ENCODE results near the gene WNT5A.

The WNT5A gene

GRCh38 chr3:55505102-55505501 is 18.0 kb upstream of the WNT5A start:
- DNase-seq = peak; percentile 35

DNA sequence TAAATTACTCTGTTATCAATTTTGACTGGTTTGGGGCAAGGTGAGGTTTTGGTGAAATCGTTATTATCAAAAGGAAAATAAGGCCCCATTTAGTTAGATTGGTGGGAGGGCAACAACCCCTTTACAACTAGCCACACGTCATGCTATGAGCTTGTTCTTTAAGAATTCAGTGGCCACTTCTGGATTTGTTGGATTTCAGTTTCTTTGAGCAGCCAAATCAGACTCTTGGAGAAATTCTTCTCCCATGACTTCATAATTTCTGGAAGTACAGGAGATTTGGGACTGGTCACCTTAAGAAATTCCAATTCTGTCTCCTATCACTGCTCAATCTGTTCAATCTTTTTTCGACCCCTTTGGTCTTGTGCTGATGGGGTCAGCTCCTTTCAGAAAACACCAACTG is 14.8 kb upstream of the WNT5A start:
- no peak for DNase-seq

DNA sequence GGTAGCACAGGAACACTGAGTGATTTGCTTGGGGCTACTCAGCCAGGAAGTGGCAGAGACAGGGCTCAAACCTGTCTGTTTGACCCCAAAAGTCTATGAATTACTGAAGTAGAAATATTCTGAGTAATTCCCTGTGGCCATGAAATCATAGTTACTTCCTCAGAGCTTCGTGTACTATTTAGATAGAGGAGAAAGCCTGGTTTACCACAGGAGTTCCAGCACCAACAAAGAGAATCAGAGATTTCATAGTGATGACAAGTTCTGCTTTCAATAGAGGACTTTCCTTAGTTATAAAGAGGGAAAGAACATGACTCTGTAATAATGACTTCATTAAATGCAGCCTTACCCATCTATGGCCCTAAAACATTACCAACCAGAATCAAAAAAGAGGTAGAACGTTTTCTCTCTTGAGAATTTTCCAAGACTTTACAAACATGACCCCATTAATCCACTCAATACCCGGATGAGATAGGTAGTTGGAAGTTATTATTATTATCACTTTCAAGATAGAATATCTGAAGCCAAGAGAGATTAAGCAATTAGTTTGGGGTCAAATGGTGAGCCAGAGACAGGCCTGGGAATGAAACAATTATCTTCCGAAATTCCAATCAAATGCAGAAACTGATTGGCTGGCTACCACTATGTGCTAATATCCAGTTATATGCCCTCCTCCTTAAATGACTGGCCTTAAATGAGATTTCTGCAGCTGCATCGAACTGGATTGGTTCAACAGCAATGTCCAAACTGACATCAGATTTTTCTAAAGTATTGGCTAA is 13.6 kb upstream of the WNT5A start:
- DNase-seq = no peak

GRCh38 chr3:55498520-55498919 is 11.4 kb upstream of the WNT5A start:
- DNase-seq = no peak

GRCh38 chr3:55497250-55497649 is 10.1 kb upstream of the WNT5A start:
- DNase-seq = no peak

DNA sequence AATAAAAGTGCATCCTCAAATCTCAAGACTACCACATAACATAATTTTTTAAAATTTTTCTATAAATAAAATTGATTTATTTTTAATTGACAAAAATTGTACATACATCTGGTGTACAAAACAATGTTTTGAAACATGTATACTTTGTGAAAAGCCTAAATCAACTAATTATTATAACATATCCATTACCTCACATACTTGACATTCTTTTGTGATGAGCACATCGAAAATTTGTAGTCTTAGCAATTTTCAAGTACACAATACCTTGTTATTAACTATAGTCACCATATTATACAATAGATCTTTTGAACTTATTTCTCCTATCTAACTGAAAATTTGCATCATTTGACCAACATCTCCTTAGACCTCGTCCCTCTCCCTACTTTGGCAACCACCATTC is 7.9 kb upstream of the WNT5A start:
- no peak for DNase-seq

DNA sequence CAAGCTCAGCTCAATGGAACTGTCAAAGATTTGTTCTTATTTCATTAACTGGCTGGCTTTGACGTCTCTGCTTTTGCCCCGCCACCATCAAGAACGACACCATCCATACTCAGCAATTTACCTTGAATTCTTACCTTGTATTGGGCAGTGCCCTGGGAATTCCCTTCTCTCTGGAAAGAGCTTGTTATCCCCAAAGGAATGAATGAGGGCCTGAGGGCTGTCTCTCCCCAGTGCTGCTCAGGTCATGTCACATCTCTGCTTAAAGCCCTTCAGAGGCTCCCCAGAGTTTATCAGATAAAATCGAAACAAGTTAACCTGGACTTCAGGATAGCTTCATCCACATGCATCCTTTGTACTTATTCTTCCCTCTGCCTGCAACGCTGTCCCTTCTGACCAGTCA is 5.9 kb upstream of the WNT5A start:
- DNase-seq = no peak

- peak; percentile 85 for DNase-seq
Observed at GRCh38 chr3:55491296-55491816, 4.2 kb upstream of the WNT5A start.

- DNase-seq = no peak
Observed at GRCh38 chr3:55490276-55490913, 3.3 kb upstream of the WNT5A start.

DNA sequence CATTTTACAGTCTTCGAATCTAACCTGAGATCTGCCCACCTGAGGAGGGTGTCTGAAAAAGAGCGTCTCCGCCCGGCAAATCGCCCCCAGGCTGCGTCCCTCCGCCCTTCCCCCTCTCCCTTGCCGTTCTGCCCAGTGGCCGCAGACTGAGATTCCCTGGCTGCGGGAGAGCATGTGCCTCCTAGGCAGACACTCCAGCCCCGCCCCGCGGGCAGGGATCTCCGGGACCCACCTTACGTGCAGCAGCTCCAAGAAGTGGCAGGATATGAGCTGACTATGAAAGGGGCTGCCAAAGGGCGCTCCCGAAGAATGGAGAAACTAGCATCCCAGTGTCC is 2.7 kb upstream of the WNT5A start:
- no peak for DNase-seq

- peak; percentile 77 for DNase-seq
Observed at GRCh38 chr3:55488398-55489055, 1.4 kb upstream of the WNT5A start.

GRCh38 chr3:55487381-55488241 is 505 bp upstream of the WNT5A start:
- peak; percentile 68 for DNase-seq

DNA sequence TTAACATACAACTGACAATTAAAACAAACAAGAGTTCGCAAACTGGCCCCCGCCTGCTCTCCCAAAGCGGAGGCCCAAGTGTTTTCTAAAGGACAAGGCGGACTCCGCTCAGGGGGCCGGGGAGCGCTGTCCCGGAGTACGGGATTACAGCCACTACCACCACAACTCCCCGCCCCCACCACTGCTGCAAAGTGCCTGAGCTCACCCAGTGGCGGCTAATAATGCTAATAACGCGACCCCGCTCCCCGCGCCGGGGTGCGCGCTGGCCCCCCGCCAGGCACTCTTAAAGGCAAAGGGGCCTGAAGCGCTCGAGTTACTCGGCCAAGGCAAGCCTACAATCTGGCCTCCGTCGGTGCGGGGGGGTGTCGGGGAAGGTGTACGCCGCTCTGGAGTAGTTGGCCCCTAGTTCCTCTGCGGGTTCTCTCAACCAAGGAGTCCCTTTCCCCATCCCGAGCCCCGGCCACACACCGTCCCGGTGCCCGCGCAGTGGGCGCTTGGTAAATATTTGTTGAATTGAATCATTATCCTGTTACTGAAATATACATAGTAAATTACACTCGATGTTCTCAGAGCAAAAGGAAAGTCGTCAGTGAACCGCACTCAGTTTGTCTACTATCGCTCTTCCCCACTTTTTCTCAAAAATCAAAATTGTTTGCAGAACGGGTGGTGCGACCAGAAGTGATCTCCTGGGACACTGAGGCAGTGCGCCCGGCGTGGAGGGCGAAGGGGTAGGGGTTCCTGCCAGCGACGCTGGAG is 827 bp downstream of the WNT5A start:
- peak; percentile 57 for DNase-seq

- DNase-seq = peak; percentile 86
Observed at GRCh38 chr3:55484801-55485791, 2.0 kb downstream of the WNT5A start.

DNA sequence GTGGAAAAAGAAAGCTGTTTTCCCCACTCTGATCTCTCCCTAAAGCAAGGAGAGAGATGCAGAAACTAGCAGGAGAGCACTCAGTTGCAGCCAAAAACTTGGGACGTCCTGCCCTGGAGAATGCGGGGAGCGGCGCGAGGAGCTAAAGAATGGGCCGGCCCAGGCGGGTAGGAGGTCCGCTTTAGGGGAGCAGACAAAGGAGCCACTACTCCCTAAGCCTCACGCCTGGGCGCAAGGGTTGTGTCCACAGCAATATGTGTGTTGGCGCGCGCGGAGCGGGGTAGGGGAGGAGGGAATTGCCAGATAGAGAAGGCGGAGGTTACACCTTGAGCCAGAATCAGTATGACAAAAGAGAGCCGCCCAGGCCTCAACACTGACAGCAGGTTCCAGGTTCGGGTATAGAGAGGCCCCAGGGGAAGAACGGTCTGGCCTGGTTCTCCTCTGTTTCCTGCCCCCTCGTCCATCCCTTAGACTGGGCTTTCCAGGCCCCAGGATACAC is 2.9 kb downstream of the WNT5A start:
- no peak for DNase-seq

DNA sequence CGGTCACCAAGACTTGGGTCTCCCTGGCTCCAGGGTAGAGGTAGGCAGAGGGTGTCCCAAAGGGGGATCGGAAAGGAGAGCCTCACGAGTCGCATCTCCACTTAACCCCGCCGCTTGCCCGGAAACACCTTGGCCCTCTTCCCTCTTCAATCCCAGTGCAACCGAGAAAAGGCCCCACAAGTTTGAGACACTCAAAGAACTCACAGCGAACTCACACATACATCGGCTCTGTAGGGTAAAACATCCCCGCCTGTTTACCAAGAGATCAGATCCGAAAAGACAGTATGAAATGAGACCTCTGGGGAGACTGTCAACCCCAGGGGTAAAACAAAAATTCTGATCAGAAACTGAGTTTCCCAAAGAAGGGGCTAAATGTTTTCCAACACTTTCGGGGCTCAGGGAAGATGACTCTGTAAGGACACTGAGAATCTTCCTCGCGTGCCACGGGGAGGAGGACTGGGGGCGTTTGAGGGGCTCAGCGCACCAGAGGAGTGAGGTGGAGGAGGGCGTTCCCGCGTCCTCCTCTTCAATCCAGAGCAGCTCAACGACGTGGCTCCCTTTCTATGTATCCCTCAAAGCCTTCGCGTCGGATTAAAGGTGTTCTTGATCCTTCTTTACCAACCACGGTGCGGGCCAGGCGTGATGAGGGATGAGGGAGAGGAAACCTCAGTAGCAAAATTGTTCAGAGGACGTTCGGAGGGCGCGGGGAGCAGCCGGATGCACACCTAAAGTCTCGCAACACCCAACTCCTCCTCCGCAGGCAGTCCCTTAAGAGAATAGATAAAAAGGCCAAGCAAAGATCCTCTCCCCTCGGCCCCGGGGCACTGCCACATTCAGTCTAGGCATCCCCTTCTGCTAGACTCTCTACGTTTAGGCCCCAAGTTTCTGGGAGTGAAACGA is 3.7 kb downstream of the WNT5A start:
- no peak for DNase-seq

- no peak for DNase-seq
Observed at GRCh38 chr3:55482496-55483195, 4.5 kb downstream of the WNT5A start.

GRCh38 chr3:55481744-55482495 is 5.2 kb downstream of the WNT5A start:
- peak; percentile 51 for DNase-seq
